HepG2 (cell line): ENCODE results near the gene DDX23. TPM values are rescaled to one million over a fixed set of nuclear protein-coding genes. Genes with fewer than 3 reads are reported as not detected.
A peak's percentile ranks its signal among the peaks of the same experiment; 100 is the strongest.

Source experiments
- ELF1 ChIP-seq: sonication (generic); formaldehyde crosslinking; IDR thresholded peaks from 2 replicates; pipeline ENCODE4 v1.4.0; 2020; ENCODE audit warnings: missing genetic modification reagents
- FIP1L1 ChIP-seq: fragments of 200-400 bp; formaldehyde crosslinking; IDR thresholded peaks from 2 replicates; pipeline ENCODE4 v1.6.1; 2018; ENCODE audit warnings: low read depth, mild to moderate bottlenecking, low read length, moderate library complexity, borderline replicate concordance; ENCODE audit not compliant: insufficient read depth
- GATAD1 ChIP-seq: IDR thresholded peaks from 2 replicates; pipeline ENCODE4 v1.6.1; 2016; ENCODE audit warnings: missing genetic modification reagents, missing compliant biosample characterization
- HHEX ChIP-seq: IDR thresholded peaks from 2 replicates; pipeline ENCODE4 v1.6.1; 2016; ENCODE audit warnings: control low read depth
- HIC2 ChIP-seq: sonication (generic); formaldehyde crosslinking; IDR thresholded peaks from 2 replicates; pipeline ENCODE4 v1.9.0; 2022; ENCODE audit warnings: low read depth, missing genetic modification reagents
- HNRNPL ChIP-seq: fragments of 200-400 bp; formaldehyde crosslinking; IDR thresholded peaks from 2 replicates; pipeline ENCODE4 v1.6.1; 2017; ENCODE audit warnings: mild to moderate bottlenecking, low read depth, low read length
- KAT8 ChIP-seq: IDR thresholded peaks from 2 replicates; pipeline ENCODE4 v1.6.1; 2016; ENCODE audit warnings: missing genetic modification reagents, missing compliant biosample characterization
- KDM1A ChIP-seq: IDR thresholded peaks from 2 replicates; pipeline ENCODE4 v1.6.1; 2016; ENCODE audit warnings: missing compliant biosample characterization
- MAFF ChIP-seq: IDR thresholded peaks from 2 replicates; pipeline ENCODE4 v1.6.1; 2011; ENCODE audit warnings: low read depth, low read length, improper control_type of control experiment
- MED1 ChIP-seq: sonication (generic); formaldehyde crosslinking; IDR thresholded peaks from 2 replicates; pipeline ENCODE4 v1.4.0; 2020; ENCODE audit warnings: missing genetic modification reagents
- MTA3 ChIP-seq: sonication (generic); formaldehyde crosslinking; IDR thresholded peaks from 2 replicates; pipeline ENCODE4 v1.4.0; 2020; ENCODE audit warnings: missing genetic modification reagents
- SIX1 ChIP-seq: sonication (generic); formaldehyde crosslinking; IDR thresholded peaks from 2 replicates; pipeline ENCODE4 v1.4.0; 2020; ENCODE audit warnings: missing genetic modification reagents, borderline replicate concordance
- SMAD3 ChIP-seq: sonication (generic); formaldehyde crosslinking; IDR thresholded peaks from 2 replicates; pipeline ENCODE4 v1.4.0; 2020; ENCODE audit warnings: missing genetic modification reagents
- SMAD9 ChIP-seq: sonication (generic); formaldehyde crosslinking; IDR thresholded peaks from 2 replicates; pipeline ENCODE4 v1.5.1; 2020; ENCODE audit warnings: mild to moderate bottlenecking, missing genetic modification reagents
- TFDP2 ChIP-seq: sonication (generic); formaldehyde crosslinking; IDR thresholded peaks from 2 replicates; pipeline ENCODE4 v1.4.0; 2020; ENCODE audit warnings: missing genetic modification reagents
- TP53 ChIP-seq: sonication (generic); formaldehyde crosslinking; conservative IDR thresholded peaks from 2 replicates; pipeline ENCODE4 v1.4.0; 2020; ENCODE audit warnings: missing genetic modification reagents
- ZKSCAN5 ChIP-seq: sonication (generic); formaldehyde crosslinking; IDR thresholded peaks from 2 replicates; pipeline ENCODE4 v1.5.1; 2020; ENCODE audit warnings: mild to moderate bottlenecking, missing genetic modification reagents
- ZKSCAN8 ChIP-seq: IDR thresholded peaks from 2 replicates; pipeline ENCODE4 v1.6.1; 2016; ENCODE audit warnings: borderline replicate concordance, missing genetic modification reagents, missing compliant biosample characterization
- ZNF235 ChIP-seq: sonication (generic); formaldehyde crosslinking; IDR thresholded peaks from 2 replicates; pipeline ENCODE4 v1.8.1; 2023; ENCODE audit warnings: mild to moderate bottlenecking, missing genetic modification reagents, borderline replicate concordance
- ZNF432 ChIP-seq: sonication (generic); formaldehyde crosslinking; IDR thresholded peaks from 2 replicates; pipeline ENCODE4 v1.5.0; 2020; ENCODE audit warnings: missing genetic modification reagents, mild to moderate bottlenecking, borderline replicate concordance
- ZNF777 ChIP-seq: sonication (generic); formaldehyde crosslinking; IDR thresholded peaks from 2 replicates; pipeline ENCODE4 v1.4.0; 2020; ENCODE audit warnings: missing genetic modification reagents
- ZSCAN20 ChIP-seq: sonication (generic); formaldehyde crosslinking; IDR thresholded peaks from 2 replicates; pipeline ENCODE4 v1.4.0; 2020; ENCODE audit warnings: missing genetic modification reagents, mild to moderate bottlenecking, borderline replicate concordance
- polyA plus RNA-seq, 8 experiments: library from polyadenylated mRNA; depleted of rRNA in 3 of 8; stranded (reverse) in 7 of 8; unstranded in 1 of 8; fragments of >200 nt; fragmentation: Illumina TruSeq in 4 of 8; extraction: Trizol in 4 of 8; gene quantifications; 2 replicates each; pipeline versions ENCODE4 v1.2.1 to v1.2.3, GENCODE V29; 2011 to 2016; ENCODE audit warnings: low read depth in 4 of 8, missing spikeins in 1 of 8, mixed read lengths in 1 of 8; ENCODE audit not compliant: insufficient read depth in 1 of 8
- total RNA-seq, 5 experiments: library from RNA; depleted of rRNA; stranded (reverse); fragments of >200 nt; fragmentation: Illumina TruSeq; extraction: Trizol; gene quantifications; 2 replicates each; pipeline ENCODE4 v1.2.3, GENCODE V29; 2016; ENCODE audit warnings: low read depth in 1 of 5
- TF ChIP-seq, protein P1 (sequence below): sonication (generic); formaldehyde crosslinking; IDR thresholded peaks from 2 replicates; pipeline ENCODE4 v1.4.0; 2020; ENCODE audit warnings: mild to moderate bottlenecking, missing genetic modification reagents
- TF ChIP-seq, protein P2 (sequence below): sonication (generic); formaldehyde crosslinking; IDR thresholded peaks from 2 replicates; pipeline ENCODE4 v1.8.1; 2023; ENCODE audit warnings: mild to moderate bottlenecking, missing genetic modification reagents

The DDX23 gene
- total and polyA plus RNA-seq, 2 of the 13 experiments (the other 11 are each of a cell fraction or from before 2014, with no cell fraction given) = 35.7 to 90.0 TPM

- TF ChIP-seq, protein P1, sequence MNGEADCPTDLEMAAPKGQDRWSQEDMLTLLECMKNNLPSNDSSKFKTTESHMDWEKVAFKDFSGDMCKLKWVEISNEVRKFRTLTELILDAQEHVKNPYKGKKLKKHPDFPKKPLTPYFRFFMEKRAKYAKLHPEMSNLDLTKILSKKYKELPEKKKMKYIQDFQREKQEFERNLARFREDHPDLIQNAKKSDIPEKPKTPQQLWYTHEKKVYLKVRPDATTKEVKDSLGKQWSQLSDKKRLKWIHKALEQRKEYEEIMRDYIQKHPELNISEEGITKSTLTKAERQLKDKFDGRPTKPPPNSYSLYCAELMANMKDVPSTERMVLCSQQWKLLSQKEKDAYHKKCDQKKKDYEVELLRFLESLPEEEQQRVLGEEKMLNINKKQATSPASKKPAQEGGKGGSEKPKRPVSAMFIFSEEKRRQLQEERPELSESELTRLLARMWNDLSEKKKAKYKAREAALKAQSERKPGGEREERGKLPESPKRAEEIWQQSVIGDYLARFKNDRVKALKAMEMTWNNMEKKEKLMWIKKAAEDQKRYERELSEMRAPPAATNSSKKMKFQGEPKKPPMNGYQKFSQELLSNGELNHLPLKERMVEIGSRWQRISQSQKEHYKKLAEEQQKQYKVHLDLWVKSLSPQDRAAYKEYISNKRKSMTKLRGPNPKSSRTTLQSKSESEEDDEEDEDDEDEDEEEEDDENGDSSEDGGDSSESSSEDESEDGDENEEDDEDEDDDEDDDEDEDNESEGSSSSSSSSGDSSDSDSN (CRISPR knock-in tag) = peak; percentile 29; the same call in 1 of the 2 replicates
- TF ChIP-seq HIC2 (no peak), MED1 (no peak), SMAD3 (CRISPR knock-in tag) (no peak), HNRNPL (no peak), ELF1 (no peak; the same call in none of the 2 replicates), ZNF777 (no peak), SIX1 (CRISPR knock-in tag) (no peak), TP53 (no peak), ZNF432 (CRISPR knock-in tag) (no peak), MAFF (no peak), GATAD1 (CRISPR knock-in tag) (no peak), KDM1A (CRISPR knock-in tag) (no peak), ZSCAN20 (no peak), HHEX (CRISPR knock-in tag) (no peak), ZKSCAN5 (CRISPR knock-in tag) (no peak), ZKSCAN8 (CRISPR knock-in tag) (no peak), ZNF235 (CRISPR knock-in tag) (0 out of 2 replicates have a peak, but pooled peaks have one; percentile 11), TFDP2 (peak; percentile 11; the same call in 1 of the 2 replicates), MTA3 (CRISPR knock-in tag) (no peak), KAT8 (CRISPR knock-in tag) (no peak; the same call in 1 of the 2 replicates), SMAD9 (no peak), FIP1L1 (no peak)
- TF ChIP-seq, protein P2, sequence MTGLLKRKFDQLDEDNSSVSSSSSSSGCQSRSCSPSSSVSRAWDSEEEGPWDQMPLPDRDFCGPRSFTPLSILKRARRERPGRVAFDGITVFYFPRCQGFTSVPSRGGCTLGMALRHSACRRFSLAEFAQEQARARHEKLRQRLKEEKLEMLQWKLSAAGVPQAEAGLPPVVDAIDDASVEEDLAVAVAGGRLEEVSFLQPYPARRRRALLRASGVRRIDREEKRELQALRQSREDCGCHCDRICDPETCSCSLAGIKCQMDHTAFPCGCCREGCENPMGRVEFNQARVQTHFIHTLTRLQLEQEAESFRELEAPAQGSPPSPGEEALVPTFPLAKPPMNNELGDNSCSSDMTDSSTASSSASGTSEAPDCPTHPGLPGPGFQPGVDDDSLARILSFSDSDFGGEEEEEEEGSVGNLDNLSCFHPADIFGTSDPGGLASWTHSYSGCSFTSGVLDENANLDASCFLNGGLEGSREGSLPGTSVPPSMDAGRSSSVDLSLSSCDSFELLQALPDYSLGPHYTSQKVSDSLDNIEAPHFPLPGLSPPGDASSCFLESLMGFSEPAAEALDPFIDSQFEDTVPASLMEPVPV (CRISPR knock-in tag) = no peak
Measured at GRCh38 chr12:48815126-48816110, 36.5 kb downstream of the DDX23 start (continued).
